Measurements from ENCODE around the gene FXYD5.

Gene FXYD5

GRCh38 chr19:35120492-35120891 is 34.0 kb upstream of the FXYD5 start:
- Histone ChIP-seq H3K36me3 (ENCODE audit: control insufficient read depth in 4 of 4, insufficient read depth in 4 of 4, low read length in 3 of 4) (no peaks in the 10 kb centered on the region), H3K9me3 (ENCODE audit: control extremely low read depth in 1 of 5, control insufficient read depth in 4 of 5, insufficient read depth in 2 of 5, low read depth in 1 of 5, low read length in 4 of 5) (no peaks in the 10 kb centered on the region), H3K4me3 (ENCODE audit: control insufficient read depth in 1 of 7, extremely low read depth in 1 of 7, insufficient read depth in 4 of 7, low read depth in 2 of 7, low read length in 6 of 7) (no peak overlapping the region), H3K27ac (ENCODE audit: insufficient read depth in 1 of 2, low read depth in 1 of 2, low read length in 2 of 2, poor library complexity in 1 of 2, severe bottlenecking in 2 of 2) (no peak overlapping the region), H3K27me3 (replicated peaks in 2 of 5; ENCODE audit: control insufficient read depth in 4 of 5, insufficient read depth in 5 of 5, low read length in 4 of 5) (no peaks in the 10 kb centered on the region), H3K4me1 (ENCODE audit: control extremely low read depth in 1 of 4, control insufficient read depth in 4 of 4, insufficient read depth in 4 of 4, low read length in 3 of 4) (peaks cover 1 to 72% (median 34%) of the 10 kb centered on the region in 4 experiments)
- ChIA-PET POLR2A (no interaction called here), CTCF (interaction anchor here (1.4 to 3.2 kb wide), 4 partner anchors 9 to 16 kb away, joined by 3 to 19 read pairs (median 6); partner anchors contain the start of gene LGI4)
- WGBS (ENCODE audit: insufficient coverage): 85% methylated on average over 4 of the region's 7 CpGs
- DNase-seq: no peak

DNA sequence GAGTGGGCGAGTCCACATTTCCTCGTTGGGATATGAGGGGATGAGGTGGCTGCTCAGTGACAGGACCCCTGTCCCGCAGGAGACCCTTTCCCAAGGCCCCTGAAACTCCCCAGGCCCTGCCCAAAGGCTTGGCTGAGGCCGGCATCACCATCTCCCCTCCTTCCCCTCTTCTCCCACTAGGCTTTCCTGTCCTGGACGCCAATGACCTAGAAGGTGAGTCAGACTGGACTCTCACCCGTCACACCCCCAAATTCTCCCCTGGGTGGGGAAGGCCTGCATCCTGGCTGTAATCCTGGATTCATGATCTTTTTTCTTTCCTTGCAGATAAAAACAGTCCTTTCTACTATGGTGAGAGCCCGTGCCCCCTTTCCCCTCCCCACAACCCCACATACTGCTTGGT is 33.6 kb upstream of the FXYD5 start:
- Histone ChIP-seq H3K36me3 (ENCODE audit: control insufficient read depth in 4 of 4, insufficient read depth in 4 of 4, low read length in 3 of 4) (no peaks in the 10 kb centered on the region), H3K27me3 (replicated peaks in 2 of 5; ENCODE audit: control insufficient read depth in 4 of 5, insufficient read depth in 5 of 5, low read length in 4 of 5) (no peaks in the 10 kb centered on the region), H3K4me1 (ENCODE audit: control extremely low read depth in 1 of 4, control insufficient read depth in 4 of 4, insufficient read depth in 4 of 4, low read length in 3 of 4) (peaks cover 1 to 69% (median 34%) of the 10 kb centered on the region in 4 experiments), H3K9me3 (ENCODE audit: control extremely low read depth in 1 of 5, control insufficient read depth in 4 of 5, insufficient read depth in 2 of 5, low read depth in 1 of 5, low read length in 4 of 5) (no peaks in the 10 kb centered on the region), H3K4me3 (ENCODE audit: control insufficient read depth in 1 of 7, extremely low read depth in 1 of 7, insufficient read depth in 4 of 7, low read depth in 2 of 7, low read length in 6 of 7) (no peak overlapping the region), H3K27ac (ENCODE audit: insufficient read depth in 1 of 2, low read depth in 1 of 2, low read length in 2 of 2, poor library complexity in 1 of 2, severe bottlenecking in 2 of 2) (no peak overlapping the region)
- DNase-seq: no peak
- ChIA-PET POLR2A (no interaction called here), CTCF (interaction anchor here (4.8 kb wide), 1 partner anchor 15 kb away, joined by 39 read pairs; the partner anchor contains the start of gene LGI4)
- WGBS (ENCODE audit: insufficient coverage): 95% methylated on average over 4 of the region's 7 CpGs

DNA sequence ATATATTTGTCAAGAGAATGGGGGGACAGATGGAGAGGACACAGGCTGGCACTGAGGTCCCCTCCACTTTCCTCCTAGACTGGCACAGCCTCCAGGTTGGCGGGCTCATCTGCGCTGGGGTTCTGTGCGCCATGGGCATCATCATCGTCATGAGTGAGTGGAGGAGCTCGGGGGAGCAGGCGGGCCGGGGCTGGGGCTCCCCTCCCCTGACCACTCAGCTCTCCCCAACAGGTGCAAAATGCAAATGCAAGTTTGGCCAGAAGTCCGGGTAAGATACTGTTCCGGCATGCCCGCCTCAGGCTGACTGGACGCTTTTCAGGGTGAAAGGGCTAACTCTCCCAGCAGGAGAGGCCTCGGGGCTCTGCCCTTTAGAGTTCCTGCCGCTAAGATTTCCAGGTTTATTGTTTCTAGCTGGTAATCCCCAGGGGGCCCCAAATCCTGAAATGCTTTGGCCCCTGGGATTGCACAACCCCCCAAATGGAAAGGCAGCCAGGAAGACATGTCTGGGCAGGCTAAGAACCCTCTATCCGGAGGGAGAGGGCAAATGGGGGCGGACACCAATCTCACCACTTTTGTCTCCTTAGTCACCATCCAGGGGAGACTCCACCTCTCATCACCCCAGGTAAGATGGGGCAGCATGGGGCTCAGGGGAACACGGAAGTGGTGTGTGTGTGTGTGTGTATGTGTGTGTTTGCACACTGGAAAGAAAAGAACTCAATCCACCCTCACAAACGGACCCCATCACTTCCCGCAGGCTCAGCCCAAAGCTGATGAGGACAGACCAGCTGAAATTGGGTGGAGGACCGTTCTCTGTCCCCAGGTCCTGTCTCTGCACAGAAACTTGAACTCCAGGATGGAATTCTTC is 31.6 kb upstream of the FXYD5 start:
- Histone ChIP-seq H3K27me3 (replicated peaks in 2 of 5; ENCODE audit: control insufficient read depth in 4 of 5, insufficient read depth in 5 of 5, low read length in 4 of 5) (no peaks in the 10 kb centered on the region), H3K36me3 (ENCODE audit: control insufficient read depth in 4 of 4, insufficient read depth in 4 of 4, low read length in 3 of 4) (no peaks in the 10 kb centered on the region), H3K4me3 (ENCODE audit: control insufficient read depth in 1 of 7, extremely low read depth in 1 of 7, insufficient read depth in 4 of 7, low read depth in 2 of 7, low read length in 6 of 7) (no peak overlapping the region), H3K4me1 (ENCODE audit: control extremely low read depth in 1 of 4, control insufficient read depth in 4 of 4, insufficient read depth in 4 of 4, low read length in 3 of 4) (peaks cover 1 to 52% (median 30%) of the 10 kb centered on the region in 4 experiments), H3K27ac (ENCODE audit: insufficient read depth in 1 of 2, low read depth in 1 of 2, low read length in 2 of 2, poor library complexity in 1 of 2, severe bottlenecking in 2 of 2) (no peak overlapping the region), H3K9me3 (ENCODE audit: control extremely low read depth in 1 of 5, control insufficient read depth in 4 of 5, insufficient read depth in 2 of 5, low read depth in 1 of 5, low read length in 4 of 5) (no peaks in the 10 kb centered on the region)
- DNase-seq: no peak
- over 99% methylated on average over 17 of the region's 19 CpGs for WGBS (ENCODE audit: insufficient coverage)
- ChIA-PET POLR2A (no interaction called here), CTCF (interaction anchor here (0.6 to 4.8 kb wide), 5 partner anchors 8 to 56 kb away, joined by 3 to 39 read pairs (median 3); partner anchors contain the start of gene LGI4)

DNA sequence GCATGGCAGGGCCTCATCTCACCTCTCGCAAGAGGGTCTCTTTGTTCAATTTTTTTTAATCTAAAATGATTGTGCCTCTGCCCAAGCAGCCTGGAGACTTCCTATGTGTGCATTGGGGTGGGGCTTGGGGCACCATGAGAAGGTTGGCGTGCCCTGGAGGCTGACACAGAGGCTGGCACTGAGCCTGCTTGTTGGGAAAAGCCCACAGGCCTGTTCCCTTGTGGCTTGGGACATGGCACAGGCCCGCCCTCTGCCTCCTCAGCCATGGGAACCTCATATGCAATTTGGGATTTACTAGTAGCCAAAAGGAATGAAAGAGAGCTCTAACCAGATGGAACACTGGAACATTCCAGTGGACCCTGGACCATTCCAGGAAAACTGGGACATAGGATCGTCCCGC is 31.0 kb upstream of the FXYD5 start:
- DNase-seq: no peak
- Histone ChIP-seq H3K36me3 (ENCODE audit: control insufficient read depth in 4 of 4, insufficient read depth in 4 of 4, low read length in 3 of 4) (no peaks in the 10 kb centered on the region), H3K27ac (ENCODE audit: insufficient read depth in 1 of 2, low read depth in 1 of 2, low read length in 2 of 2, poor library complexity in 1 of 2, severe bottlenecking in 2 of 2) (no peak overlapping the region), H3K4me1 (ENCODE audit: control extremely low read depth in 1 of 4, control insufficient read depth in 4 of 4, insufficient read depth in 4 of 4, low read length in 3 of 4) (peaks cover 1 to 45% (median 25%) of the 10 kb centered on the region in 4 experiments), H3K4me3 (ENCODE audit: control insufficient read depth in 1 of 7, extremely low read depth in 1 of 7, insufficient read depth in 4 of 7, low read depth in 2 of 7, low read length in 6 of 7) (peak overlapping the region in 2 of 7 experiments; percentile 74 to 82), H3K27me3 (replicated peaks in 2 of 5; ENCODE audit: control insufficient read depth in 4 of 5, insufficient read depth in 5 of 5, low read length in 4 of 5) (no peaks in the 10 kb centered on the region), H3K9me3 (ENCODE audit: control extremely low read depth in 1 of 5, control insufficient read depth in 4 of 5, insufficient read depth in 2 of 5, low read depth in 1 of 5, low read length in 4 of 5) (no peaks in the 10 kb centered on the region)
- 93% methylated on average over 3 of the region's 5 CpGs for WGBS (ENCODE audit: insufficient coverage)
- POLR2A ChIA-PET: no interaction called here
- CTCF ChIA-PET: interaction anchor here (0.6 to 4.8 kb wide), 4 partner anchors 9 to 57 kb away, joined by 3 to 39 read pairs (median 7); partner anchors contain the start of gene LGI4

DNA sequence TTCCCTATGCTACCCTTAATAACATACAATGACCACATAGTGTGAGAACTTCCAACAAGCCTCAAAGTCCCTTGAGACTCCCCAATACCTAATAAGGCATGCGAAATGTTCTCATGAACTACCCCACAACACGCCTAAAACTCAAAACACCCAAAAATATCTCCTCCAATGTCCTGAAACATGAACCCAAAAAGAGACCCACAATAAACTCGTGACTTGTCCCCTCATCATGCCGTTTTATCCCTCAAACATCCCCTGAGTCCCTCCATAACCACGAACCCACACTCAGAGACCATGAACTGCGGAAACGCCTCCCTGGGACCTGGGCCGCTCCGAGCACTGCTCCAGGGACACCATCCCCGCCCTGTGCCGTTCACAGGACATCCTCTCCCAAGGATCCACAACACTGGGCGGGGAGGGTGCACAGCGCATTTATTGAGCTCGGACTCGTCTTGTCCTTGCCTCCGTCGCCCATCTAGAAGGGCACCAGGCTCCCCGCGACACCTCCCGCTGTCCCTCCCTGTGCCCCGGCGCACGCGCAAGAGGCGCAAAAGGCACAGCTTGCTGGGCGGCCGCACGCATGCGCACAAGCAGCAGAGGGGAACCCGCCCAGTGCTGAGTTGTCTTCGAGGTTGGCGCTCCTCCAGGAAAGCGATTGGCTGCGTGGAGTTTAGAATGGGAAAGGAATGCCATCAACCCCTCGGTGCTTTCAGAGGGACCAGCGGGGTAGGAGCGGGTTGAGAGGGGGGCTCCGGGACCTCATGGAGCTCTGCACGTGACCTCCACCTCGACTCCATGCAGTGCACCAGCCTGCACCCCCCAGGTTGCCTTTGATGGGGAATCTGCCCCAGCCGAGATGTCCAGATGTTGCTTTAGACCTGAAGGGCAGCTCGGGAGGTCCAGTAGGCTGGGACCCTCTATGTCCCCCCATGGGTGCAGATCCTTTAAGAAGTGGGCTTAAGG is 30.2 kb upstream of the FXYD5 start:
- Histone ChIP-seq H3K27ac (ENCODE audit: insufficient read depth in 1 of 2, low read depth in 1 of 2, low read length in 2 of 2, poor library complexity in 1 of 2, severe bottlenecking in 2 of 2) (peak overlapping the region in 1 of 2 experiments; percentile 44), H3K4me3 (ENCODE audit: control insufficient read depth in 1 of 7, extremely low read depth in 1 of 7, insufficient read depth in 4 of 7, low read depth in 2 of 7, low read length in 6 of 7) (peak overlapping the region in 6 of 7 experiments; percentile 19 to 82 (median 58)), H3K4me1 (ENCODE audit: control extremely low read depth in 1 of 4, control insufficient read depth in 4 of 4, insufficient read depth in 4 of 4, low read length in 3 of 4) (peaks cover under 1 to 37% (median 17%) of the 10 kb centered on the region in 4 experiments), H3K9me3 (ENCODE audit: control extremely low read depth in 1 of 5, control insufficient read depth in 4 of 5, insufficient read depth in 2 of 5, low read depth in 1 of 5, low read length in 4 of 5) (no peaks in the 10 kb centered on the region), H3K27me3 (replicated peaks in 2 of 5; ENCODE audit: control insufficient read depth in 4 of 5, insufficient read depth in 5 of 5, low read length in 4 of 5) (no peaks in the 10 kb centered on the region), H3K36me3 (ENCODE audit: control insufficient read depth in 4 of 4, insufficient read depth in 4 of 4, low read length in 3 of 4) (no peaks in the 10 kb centered on the region)
- CTCF ChIA-PET: interaction anchor here (0.9 to 4.8 kb wide), 4 partner anchors 11 to 58 kb away, joined by 3 to 39 read pairs (median 8); partner anchors contain the start of gene LGI4
- POLR2A ChIA-PET: interaction anchor here (1.0 kb wide), 1 partner anchor 11 kb away, joined by 6 read pairs; no protein-coding TSS in a partner anchor
- peak; percentile 78 to 84 (median 82) for DNase-seq
- WGBS (ENCODE audit: insufficient coverage): 18% methylated on average over 42 of the region's 42 CpGs

GRCh38 chr19:35125270-35125717 is 29.2 kb upstream of the FXYD5 start:
- H3K4me1 ChIP-seq (ENCODE audit: control extremely low read depth in 1 of 4, control insufficient read depth in 4 of 4, insufficient read depth in 4 of 4, low read length in 3 of 4): peaks cover 0 to 31% (median 16%) of the 10 kb centered on the region in 4 experiments
- H3K4me3 ChIP-seq (ENCODE audit: control insufficient read depth in 1 of 7, extremely low read depth in 1 of 7, insufficient read depth in 4 of 7, low read depth in 2 of 7, low read length in 6 of 7): no peak overlapping the region
- H3K9me3 ChIP-seq (ENCODE audit: control extremely low read depth in 1 of 5, control insufficient read depth in 4 of 5, insufficient read depth in 2 of 5, low read depth in 1 of 5, low read length in 4 of 5): no peaks in the 10 kb centered on the region
- CTCF ChIA-PET: interaction anchor here (0.9 to 4.8 kb wide), 4 partner anchors 10 to 59 kb away, joined by 3 to 39 read pairs (median 8); partner anchors contain the start of gene LGI4
- no peak overlapping the region for H3K27ac ChIP-seq (ENCODE audit: insufficient read depth in 1 of 2, low read depth in 1 of 2, low read length in 2 of 2, poor library complexity in 1 of 2, severe bottlenecking in 2 of 2)
- DNase-seq: no peak
- WGBS (ENCODE audit: insufficient coverage): 90% methylated on average over 18 of the region's 19 CpGs
- no peaks in the 10 kb centered on the region for H3K36me3 ChIP-seq (ENCODE audit: control insufficient read depth in 4 of 4, insufficient read depth in 4 of 4, low read length in 3 of 4)
- no peaks in the 10 kb centered on the region for H3K27me3 ChIP-seq (replicated peaks in 2 of 5; ENCODE audit: control insufficient read depth in 4 of 5, insufficient read depth in 5 of 5, low read length in 4 of 5)
- POLR2A ChIA-PET: no interaction called here
